HG02870 (cell line): ENCODE data around the gene YARS1.

Experiments used
- ATAC-seq: cut with Tn5 transposase; IDR thresholded peaks from one replicate; pipeline ENCODE4 v1.9.1; 2021; ENCODE audit warnings: mild to moderate bottlenecking, moderate library complexity; ENCODE audit not compliant: unreplicated experiment

YARS1 gene

DNA sequence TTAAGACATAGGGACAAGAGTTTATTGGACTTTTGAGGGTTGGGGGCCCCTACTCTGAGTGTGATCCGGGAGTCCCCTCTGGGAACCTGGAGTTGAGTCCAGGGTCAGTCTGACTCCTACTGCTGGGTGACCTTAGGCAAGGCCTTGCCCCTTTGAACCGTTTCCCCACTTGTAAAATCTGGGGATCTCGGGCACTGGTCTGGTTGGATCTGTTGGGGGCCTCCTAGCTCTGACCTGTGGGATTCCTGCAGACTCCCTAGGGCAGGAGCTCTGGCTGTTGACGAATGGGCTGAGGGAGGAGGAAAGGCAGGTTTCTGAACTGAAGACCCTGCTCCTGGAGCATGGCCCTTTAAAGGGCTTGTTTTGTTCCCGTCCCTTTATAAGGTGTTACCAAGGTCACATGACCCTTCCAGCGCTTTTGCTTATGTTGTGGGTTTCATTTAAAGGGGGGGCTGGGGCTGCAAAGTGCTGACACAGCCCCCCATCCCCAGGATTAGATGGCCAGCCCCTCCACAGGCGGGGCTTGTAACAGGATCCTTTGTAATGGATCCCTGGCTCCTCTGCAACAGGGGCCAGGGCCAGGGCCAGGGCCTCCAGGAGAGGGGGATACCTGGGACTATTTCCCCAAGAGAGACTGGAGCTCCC, 50.7 kb downstream of the YARS1 start:
- no peak for ATAC-seq

DNA sequence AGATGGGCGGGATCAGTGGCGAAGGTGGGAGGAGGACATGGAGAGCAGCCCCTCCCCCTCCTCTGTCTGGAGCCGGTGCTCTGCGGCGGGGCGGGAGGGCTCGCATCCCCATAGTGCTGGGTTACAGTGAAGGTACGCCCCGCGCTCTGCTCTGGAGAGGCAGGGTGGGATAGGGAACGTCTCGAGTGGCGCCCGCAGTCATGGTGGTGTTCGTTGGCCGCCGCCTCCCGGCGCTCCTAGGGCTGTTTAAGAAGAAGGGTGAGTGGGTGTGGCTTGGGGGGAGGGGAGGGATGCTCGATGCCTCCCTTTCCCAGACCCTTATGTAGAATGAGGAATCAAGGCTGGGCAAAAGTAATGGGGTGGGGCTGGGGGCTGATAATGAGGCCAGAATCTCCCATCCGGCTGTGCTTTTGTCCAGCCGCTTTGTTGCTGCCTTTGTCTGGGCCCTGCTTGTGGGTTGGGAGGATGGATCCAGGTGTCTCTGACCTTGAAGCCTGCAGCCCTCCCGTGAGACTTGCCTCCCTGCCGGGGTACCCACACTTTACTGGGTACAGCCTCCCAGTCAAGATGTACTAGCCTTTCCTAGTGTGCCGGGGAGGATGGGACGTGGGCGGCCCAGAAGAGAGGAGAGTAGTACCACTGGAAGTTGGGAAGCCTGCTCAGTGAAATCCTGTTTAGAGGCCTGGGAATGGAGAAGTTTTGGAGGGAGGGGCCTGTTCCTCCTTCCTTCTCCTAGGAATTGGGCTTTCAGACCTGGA, 51.4 kb downstream of the YARS1 start:
- no peak for ATAC-seq

- ATAC-seq = no peak
Observed at GRCh38 chr1:32764826-32765569, 52.2 kb downstream of the YARS1 start.

DNA sequence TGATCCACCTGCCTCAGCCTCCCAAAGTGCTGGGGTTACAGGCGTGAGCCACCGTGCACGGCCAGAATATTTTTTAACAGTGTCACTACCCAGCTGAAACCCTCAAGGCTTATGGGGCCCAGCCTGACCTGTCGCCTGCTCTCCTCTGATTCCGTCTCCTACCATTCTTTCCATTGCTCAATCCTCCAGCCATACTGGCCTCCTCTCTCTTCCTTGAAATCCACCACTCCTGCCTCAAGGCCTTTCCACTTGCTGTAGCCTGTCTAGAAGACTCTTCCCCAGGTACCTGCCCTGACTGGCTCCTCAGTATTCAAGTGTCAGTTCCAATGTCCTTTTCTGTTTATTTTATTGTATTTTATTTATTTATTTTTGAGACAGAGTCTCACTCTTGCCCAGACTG, 53.9 kb downstream of the YARS1 start:
- ATAC-seq = no peak

DNA sequence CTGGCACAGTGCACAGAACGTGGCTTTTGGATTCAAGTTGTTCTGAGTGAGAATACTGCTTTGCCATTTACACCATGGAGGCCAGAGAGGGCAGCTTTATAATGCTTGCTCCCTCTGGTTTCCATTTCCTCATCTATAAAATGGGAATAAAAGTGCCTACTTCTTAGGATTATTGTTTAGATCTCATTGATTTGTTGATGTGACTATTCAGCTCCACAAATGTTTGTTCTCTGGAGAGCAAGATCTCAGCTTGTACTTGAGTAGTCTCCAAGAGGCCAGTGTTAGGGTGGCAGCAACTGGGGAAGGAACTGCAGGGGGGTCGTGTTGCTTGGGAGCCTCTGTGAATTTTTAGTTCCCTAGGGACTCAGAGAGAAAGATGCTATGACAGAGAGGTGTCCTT, 55.2 kb downstream of the YARS1 start:
- no peak for ATAC-seq

DNA sequence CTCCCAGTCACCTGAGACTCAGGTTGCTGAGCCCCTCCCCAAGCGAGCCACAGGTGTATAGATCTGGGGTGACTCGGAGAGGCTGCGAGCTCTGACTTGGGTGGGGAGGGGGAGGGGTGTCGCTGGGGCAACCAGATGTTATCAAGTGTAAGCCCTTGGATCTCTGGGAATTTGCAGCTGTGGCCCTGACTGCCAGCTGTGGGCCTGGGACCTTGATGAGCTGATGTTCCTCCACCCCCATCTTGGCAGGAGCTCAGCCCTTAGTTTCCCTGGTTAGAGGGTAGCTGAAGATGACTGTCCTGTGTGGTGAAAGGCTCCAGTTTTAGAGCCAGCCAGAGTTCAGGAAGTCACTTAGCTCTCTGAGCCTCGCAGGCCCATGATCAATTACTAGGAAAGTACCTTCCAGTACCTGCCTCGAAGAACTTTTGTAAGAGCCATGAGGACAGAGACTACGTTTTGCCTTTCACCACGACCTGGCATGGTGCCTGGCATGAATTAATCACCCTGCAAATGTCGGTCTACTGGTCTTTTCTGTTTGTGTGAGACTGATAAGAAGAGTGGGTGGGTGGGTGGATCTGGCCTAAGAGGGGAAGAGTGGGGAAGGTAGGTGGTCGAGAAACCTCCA, 55.8 kb downstream of the YARS1 start:
- no peak for ATAC-seq

DNA sequence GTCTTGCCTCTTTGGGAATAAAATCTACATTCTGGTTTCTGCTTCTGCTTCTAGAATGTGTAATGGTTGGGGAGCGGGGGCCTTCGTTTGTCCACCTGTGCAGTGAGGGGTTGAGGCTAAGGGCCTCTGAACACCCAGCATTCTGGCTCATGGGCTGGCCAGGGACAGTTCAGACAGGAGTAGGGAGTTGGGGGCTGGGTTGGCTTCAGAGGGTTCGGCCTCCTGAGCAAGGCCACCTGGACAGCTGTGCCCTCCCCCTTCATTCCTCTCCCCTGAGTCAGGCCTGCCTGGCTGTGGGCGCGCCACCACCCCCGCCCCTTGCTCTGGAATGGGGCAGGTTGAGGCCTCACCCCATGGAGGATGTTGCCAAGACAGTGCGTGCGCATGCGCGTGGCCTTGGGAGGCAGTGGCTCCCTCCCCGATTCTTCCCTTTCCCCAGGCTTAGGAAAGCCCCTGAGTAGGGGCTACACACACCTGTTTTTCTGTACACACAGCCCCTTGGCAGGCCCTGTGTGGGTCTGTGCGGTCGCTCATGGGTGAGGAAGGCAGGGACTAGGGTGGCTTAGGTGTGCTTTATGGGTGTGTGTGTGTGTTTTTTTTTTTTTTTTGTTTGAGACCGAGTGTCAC, 57.0 kb downstream of the YARS1 start:
- no peak for ATAC-seq

GRCh38 chr1:32759521-32759981, 57.6 kb downstream of the YARS1 start:
- no peak for ATAC-seq

- no peak for ATAC-seq
Observed at GRCh38 chr1:32758795-32759430, 58.2 kb downstream of the YARS1 start.

DNA sequence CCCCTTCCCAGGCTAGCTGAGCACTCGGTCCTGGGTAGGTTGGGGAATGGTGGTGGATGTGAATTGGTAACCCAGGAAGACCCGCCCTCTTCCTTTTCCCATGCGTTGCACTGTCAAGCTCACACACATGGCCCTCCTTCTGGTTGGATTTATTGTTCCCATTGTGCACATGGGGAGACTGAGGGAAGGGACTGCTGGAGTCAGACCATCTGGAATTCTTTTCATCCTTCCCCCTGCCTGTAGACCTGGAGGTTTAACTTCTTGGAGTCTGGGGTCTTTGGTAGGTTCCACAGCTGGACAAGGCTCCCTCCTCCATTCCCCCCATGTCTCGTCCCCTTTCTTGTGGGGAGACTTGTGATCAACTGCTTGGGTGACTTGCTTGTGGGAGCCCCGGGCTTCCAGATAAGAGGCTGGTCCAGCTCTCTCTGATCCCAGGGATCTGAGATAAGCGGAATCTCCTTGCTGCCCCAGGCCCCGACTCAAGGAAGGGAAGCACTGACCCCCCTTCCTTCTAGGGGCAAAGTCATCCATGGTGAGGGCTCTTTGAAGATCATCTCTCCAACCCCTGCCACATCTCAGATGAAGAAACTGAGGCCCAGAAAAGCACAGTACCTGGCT, 58.9 kb downstream of the YARS1 start:
- no peak for ATAC-seq

GRCh38 chr1:32757213-32757895, 59.8 kb downstream of the YARS1 start:
- no peak for ATAC-seq

- ATAC-seq = no peak
Observed at GRCh38 chr1:32755810-32756159, 61.4 kb downstream of the YARS1 start.

DNA sequence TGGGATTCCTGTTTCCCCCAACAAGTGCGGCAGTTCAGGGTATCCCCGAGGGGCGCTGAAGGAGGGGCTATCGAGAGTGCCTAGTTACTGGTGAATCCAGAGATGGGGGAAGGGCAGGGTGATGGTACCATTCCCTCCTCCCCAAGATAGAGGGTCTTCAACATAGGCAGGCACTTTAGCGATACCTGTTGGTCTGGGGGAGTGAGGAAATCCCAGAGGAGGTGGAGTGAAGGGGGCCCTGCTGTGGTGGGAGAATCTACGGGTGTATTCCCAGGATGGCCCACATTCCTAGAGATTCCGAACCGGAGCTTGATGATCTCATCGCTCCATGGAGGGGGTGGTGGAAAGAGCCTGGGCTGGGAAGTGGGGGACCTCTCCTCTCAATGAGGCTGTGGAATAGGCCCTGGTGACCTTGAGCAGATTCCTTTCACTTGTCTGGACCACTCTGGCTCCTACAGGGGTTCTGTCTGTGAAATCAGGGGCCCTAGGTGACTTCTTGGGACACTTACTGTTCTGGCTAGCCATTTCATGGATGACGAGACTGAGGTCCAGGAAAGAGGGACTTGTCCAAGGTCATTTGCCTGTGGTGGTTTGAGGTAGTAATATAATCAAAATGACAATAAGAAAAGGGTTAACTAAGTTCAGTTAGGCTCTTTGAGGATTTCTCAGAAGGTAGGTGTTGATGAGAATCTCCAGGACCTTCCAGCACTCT, 61.9 kb downstream of the YARS1 start:
- no peak for ATAC-seq

DNA sequence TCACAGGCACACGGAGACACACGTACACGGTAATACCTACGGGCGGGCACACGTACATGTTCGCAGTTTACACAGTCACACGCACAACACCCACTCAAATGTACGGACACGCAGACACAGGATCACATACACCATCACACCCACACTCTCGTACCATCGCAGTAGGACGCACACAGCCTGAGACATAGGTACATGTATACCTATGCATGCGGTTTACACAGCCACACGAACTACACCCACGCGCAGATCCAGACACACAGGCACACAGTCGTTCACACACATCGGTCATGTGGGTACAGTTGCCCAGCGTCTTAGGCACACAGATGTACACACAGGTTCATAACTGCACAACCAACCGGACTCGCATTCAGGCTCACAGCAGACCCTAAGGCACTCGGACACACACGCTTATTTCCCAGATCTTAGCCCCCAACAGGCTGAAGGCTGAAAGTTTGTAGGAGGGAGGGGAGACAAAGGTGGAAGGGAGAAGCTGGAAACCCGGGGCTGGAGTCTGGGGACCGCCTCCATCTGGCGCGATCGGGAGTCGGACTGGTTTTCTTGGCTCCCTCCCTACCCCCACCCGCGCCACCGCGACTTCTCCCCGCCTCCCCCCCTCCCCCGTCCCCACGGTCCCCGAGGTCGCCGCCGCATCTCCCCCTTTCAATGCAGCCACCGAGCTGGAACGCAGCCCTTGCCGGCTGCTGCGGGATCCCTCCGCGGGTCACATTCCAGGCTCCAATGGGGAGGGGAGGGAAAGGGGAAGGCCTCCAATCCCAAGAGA, 62.7 kb downstream of the YARS1 start:
- ATAC-seq = no peak

DNA sequence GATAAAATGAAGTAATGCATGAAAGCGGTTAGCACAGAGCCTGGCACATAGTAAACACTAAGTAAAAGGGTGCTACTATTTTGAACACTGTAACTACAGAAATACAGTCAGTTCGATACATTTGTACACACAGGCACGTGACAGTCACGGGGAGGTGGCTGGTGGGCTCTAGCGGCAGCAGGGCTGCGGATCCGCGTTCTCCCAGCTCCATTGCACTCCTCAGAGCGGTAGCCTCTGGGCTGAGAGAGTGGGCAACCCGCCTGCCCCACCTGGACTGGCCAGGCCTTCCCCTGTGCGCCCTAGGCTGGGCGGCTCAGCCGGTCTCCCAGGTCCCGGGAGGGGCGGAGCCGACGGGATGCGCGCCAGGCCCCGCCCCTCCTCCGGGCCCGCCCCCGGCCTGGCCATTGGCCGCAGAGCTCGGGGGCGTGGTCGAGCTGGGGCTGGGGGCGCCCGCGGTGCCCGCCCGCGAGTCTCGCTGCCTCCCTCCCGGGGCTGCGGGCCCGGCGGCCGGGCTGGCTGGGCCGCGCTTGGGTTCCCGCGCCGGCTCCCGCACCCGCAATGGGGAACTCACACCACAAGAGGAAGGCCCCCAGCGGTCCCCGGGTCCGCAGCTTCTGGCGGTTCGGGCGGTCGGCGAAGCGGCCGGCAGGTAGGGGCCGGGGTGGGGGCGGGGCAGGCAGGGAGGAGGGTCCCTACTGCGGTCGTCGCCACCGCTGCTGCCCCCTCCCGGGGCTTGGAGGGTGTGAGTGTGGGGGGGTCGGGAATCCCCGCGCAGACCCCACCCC, 63.4 kb downstream of the YARS1 start:
- ATAC-seq = no peak

- no peak for ATAC-seq
Observed at GRCh38 chr1:32749771-32750170, 67.4 kb downstream of the YARS1 start.

- no peak for ATAC-seq
Observed at GRCh38 chr1:32749332-32749731, 67.8 kb downstream of the YARS1 start.
